IPS-20b (cell line): Measurements from ENCODE around the gene FBXO45.

Experiments used
- H3K27ac ChIP-seq: one replicate; pipeline ENCODE4 v1.5.1; 2013; ENCODE audit warnings: low read length
- H3K27me3 ChIP-seq: 2 replicates; pipeline ENCODE4 v1.6.1; 2013; ENCODE audit warnings: mild to moderate bottlenecking, low read length, inconsistent platforms; ENCODE audit not compliant: insufficient read depth
- H3K36me3 ChIP-seq: 2 replicates; pipeline ENCODE4 v1.6.1; 2013; ENCODE audit warnings: low read depth, mild to moderate bottlenecking, inconsistent platforms, low read length, moderate library complexity; ENCODE audit not compliant: insufficient read depth
- H3K4me1 ChIP-seq: 2 replicates; pipeline ENCODE4 v1.6.1; 2013; ENCODE audit warnings: mild to moderate bottlenecking, control low read depth, inconsistent platforms, low read length, moderate library complexity; ENCODE audit not compliant: insufficient read depth
- H3K4me3 ChIP-seq: 2 replicates; pipeline ENCODE4 v1.5.1; 2013; ENCODE audit warnings: mild to moderate bottlenecking, low read length, inconsistent platforms
- H3K9ac ChIP-seq: 2 replicates; pipeline ENCODE4 v1.6.1; 2013; ENCODE audit warnings: low read depth, mild to moderate bottlenecking, inconsistent platforms, low read length, moderate library complexity
- H3K9me3 ChIP-seq: 2 replicates; pipeline ENCODE4 v1.6.1; 2013; ENCODE audit warnings: mild to moderate bottlenecking, low read depth, low read length, inconsistent platforms; ENCODE audit not compliant: insufficient read depth

The FBXO45 gene

GRCh38 chr3:196620684-196621083 is 52.2 kb downstream of the FBXO45 start:
- Histone ChIP-seq H3K27me3 (no peaks in the 10 kb centered on the region), H3K4me1 (peaks cover 3% of the 10 kb centered on the region; the same call in 1 of the 2 replicates), H3K27ac (no peak overlapping the region), H3K9ac (no peak overlapping the region), H3K4me3 (no peak overlapping the region), H3K9me3 (no peaks in the 10 kb centered on the region), H3K36me3 (no peaks in the 10 kb centered on the region)

- no peak overlapping the region for H3K4me3 ChIP-seq
- no peaks in the 10 kb centered on the region for H3K27me3 ChIP-seq
- H3K9me3 ChIP-seq = no peaks in the 10 kb centered on the region
- H3K9ac ChIP-seq = no peak overlapping the region
- no peaks in the 10 kb centered on the region for H3K36me3 ChIP-seq
- H3K4me1 ChIP-seq = peaks cover 3% of the 10 kb centered on the region; the same call in 1 of the 2 replicates
- no peak overlapping the region for H3K27ac ChIP-seq
These were observed 53.2 kb downstream of the FBXO45 start for GRCh38 chr3:196621611-196622010.

- H3K4me3 ChIP-seq = no peak overlapping the region
- H3K27me3 ChIP-seq = no peaks in the 10 kb centered on the region
- no peaks in the 10 kb centered on the region for H3K36me3 ChIP-seq
- peaks cover 3% of the 10 kb centered on the region; the same call in 1 of the 2 replicates for H3K4me1 ChIP-seq
- no peak overlapping the region for H3K9ac ChIP-seq
- no peak overlapping the region for H3K27ac ChIP-seq
- no peaks in the 10 kb centered on the region for H3K9me3 ChIP-seq
These were observed 55.8 kb downstream of the FBXO45 start for GRCh38 chr3:196624067-196624790.

GRCh38 chr3:196624907-196625306 is 56.4 kb downstream of the FBXO45 start:
- H3K9ac ChIP-seq = no peak overlapping the region
- H3K27ac ChIP-seq = no peak overlapping the region
- H3K36me3 ChIP-seq = no peaks in the 10 kb centered on the region
- peaks cover 1% of the 10 kb centered on the region; the same call in 1 of the 2 replicates for H3K4me1 ChIP-seq
- no peaks in the 10 kb centered on the region for H3K9me3 ChIP-seq
- no peak overlapping the region for H3K4me3 ChIP-seq
- H3K27me3 ChIP-seq = no peaks in the 10 kb centered on the region

GRCh38 chr3:196625331-196625730 is 56.9 kb downstream of the FBXO45 start:
- Histone ChIP-seq H3K36me3 (no peaks in the 10 kb centered on the region), H3K27ac (no peak overlapping the region), H3K27me3 (no peaks in the 10 kb centered on the region), H3K4me3 (no peak overlapping the region), H3K9me3 (no peaks in the 10 kb centered on the region), H3K4me1 (no peaks in the 10 kb centered on the region), H3K9ac (no peak overlapping the region)

- no peaks in the 10 kb centered on the region for H3K36me3 ChIP-seq
- H3K9me3 ChIP-seq = no peaks in the 10 kb centered on the region
- H3K27me3 ChIP-seq = no peaks in the 10 kb centered on the region
- no peak overlapping the region for H3K4me3 ChIP-seq
- peaks cover 4% of the 10 kb centered on the region; the same call in 1 of the 2 replicates for H3K4me1 ChIP-seq
- no peak overlapping the region for H3K9ac ChIP-seq
- no peak overlapping the region for H3K27ac ChIP-seq
These were observed 59.4 kb downstream of the FBXO45 start for GRCh38 chr3:196627918-196628231.

- H3K9me3 ChIP-seq = no peaks in the 10 kb centered on the region
- no peak overlapping the region for H3K27ac ChIP-seq
- no peaks in the 10 kb centered on the region for H3K27me3 ChIP-seq
- peaks cover 7% of the 10 kb centered on the region; the same call in 1 of the 2 replicates for H3K4me1 ChIP-seq
- H3K4me3 ChIP-seq = no peak overlapping the region
- no peaks in the 10 kb centered on the region for H3K36me3 ChIP-seq
- no peak overlapping the region for H3K9ac ChIP-seq
These were observed 60.8 kb downstream of the FBXO45 start for GRCh38 chr3:196629228-196629627.

GRCh38 chr3:196631682-196632045 is 63.2 kb downstream of the FBXO45 start:
- Histone ChIP-seq H3K27ac (peak overlapping the region; percentile 63), H3K4me1 (peaks cover 7% of the 10 kb centered on the region; the same call in 1 of the 2 replicates), H3K9ac (peak overlapping the region; percentile 87), H3K9me3 (no peaks in the 10 kb centered on the region), H3K36me3 (no peaks in the 10 kb centered on the region), H3K4me3 (peak overlapping the region; percentile 80), H3K27me3 (no peaks in the 10 kb centered on the region)

GRCh38 chr3:196632046-196632751 is 63.7 kb downstream of the FBXO45 start:
- H3K36me3 ChIP-seq = no peaks in the 10 kb centered on the region
- H3K4me3 ChIP-seq = peak overlapping the region; percentile 80
- H3K9me3 ChIP-seq = no peaks in the 10 kb centered on the region
- peaks cover 7% of the 10 kb centered on the region; the same call in 1 of the 2 replicates for H3K4me1 ChIP-seq
- no peaks in the 10 kb centered on the region for H3K27me3 ChIP-seq
- peak overlapping the region; percentile 87 for H3K9ac ChIP-seq
- H3K27ac ChIP-seq = peak overlapping the region; percentile 63

- H3K36me3 ChIP-seq = no peaks in the 10 kb centered on the region
- H3K4me3 ChIP-seq = peak overlapping the region; percentile 80; the same call in 1 of the 2 replicates
- H3K27me3 ChIP-seq = peaks cover 4% of the 10 kb centered on the region
- H3K4me1 ChIP-seq = peaks cover 7% of the 10 kb centered on the region; the same call in 1 of the 2 replicates
- no peaks in the 10 kb centered on the region for H3K9me3 ChIP-seq
- H3K9ac ChIP-seq = peak overlapping the region; percentile 87; the same call in 1 of the 2 replicates
- H3K27ac ChIP-seq = peak overlapping the region; percentile 91
These were observed 65.2 kb downstream of the FBXO45 start for GRCh38 chr3:196633555-196634151.

GRCh38 chr3:196634224-196634623 is 65.8 kb downstream of the FBXO45 start:
- no peak overlapping the region for H3K9ac ChIP-seq
- no peak overlapping the region for H3K4me3 ChIP-seq
- no peaks in the 10 kb centered on the region for H3K9me3 ChIP-seq
- peaks cover 10% of the 10 kb centered on the region; the same call in 1 of the 2 replicates for H3K4me1 ChIP-seq
- no peaks in the 10 kb centered on the region for H3K36me3 ChIP-seq
- H3K27me3 ChIP-seq = peaks cover 9% of the 10 kb centered on the region
- H3K27ac ChIP-seq = no peak overlapping the region
